GM12864 (cell line): Measurements from ENCODE around the gene CASD1.

ENCODE experiments used
- DNase-seq: peaks from one replicate; pipeline ENCODE4 v3.0.0-alpha.2; 2011; ENCODE audit warnings: low read depth
- H3K4me3 ChIP-seq: 2 replicates; pipeline ENCODE4 v1.5.1; 2011; ENCODE audit warnings: mild to moderate bottlenecking, low read depth, low read length, control low read depth
- TF ChIP-seq, protein P1 (sequence below): IDR thresholded peaks from 2 replicates; pipeline ENCODE4 v1.5.1; 2011; ENCODE audit warnings: low read depth, mild to moderate bottlenecking, moderate library complexity, low read length, control low read depth, inconsistent platforms; ENCODE audit errors: missing control alignments

Gene CASD1

DNA sequence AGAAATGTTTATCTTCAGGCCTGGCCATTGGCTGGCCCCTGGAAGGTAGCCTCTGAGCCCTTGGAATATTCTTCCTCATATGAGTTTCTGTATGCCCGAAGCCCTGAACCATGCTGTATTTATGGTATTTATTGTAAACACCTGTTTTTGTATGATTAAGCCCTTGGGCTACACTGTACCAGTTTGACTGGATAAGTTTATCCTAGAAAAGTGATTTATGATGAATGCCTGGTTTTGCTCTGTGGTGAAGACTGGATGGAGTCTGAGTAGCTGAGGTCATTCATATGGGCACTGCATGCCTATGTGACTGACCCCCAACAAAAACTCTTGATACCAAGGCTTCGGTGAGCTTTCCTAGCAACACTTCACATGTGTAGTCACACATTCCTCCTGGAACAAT lies 66.7 kb downstream of the CASD1 start:
- DNase-seq: no peak
- TF ChIP-seq, protein P1, sequence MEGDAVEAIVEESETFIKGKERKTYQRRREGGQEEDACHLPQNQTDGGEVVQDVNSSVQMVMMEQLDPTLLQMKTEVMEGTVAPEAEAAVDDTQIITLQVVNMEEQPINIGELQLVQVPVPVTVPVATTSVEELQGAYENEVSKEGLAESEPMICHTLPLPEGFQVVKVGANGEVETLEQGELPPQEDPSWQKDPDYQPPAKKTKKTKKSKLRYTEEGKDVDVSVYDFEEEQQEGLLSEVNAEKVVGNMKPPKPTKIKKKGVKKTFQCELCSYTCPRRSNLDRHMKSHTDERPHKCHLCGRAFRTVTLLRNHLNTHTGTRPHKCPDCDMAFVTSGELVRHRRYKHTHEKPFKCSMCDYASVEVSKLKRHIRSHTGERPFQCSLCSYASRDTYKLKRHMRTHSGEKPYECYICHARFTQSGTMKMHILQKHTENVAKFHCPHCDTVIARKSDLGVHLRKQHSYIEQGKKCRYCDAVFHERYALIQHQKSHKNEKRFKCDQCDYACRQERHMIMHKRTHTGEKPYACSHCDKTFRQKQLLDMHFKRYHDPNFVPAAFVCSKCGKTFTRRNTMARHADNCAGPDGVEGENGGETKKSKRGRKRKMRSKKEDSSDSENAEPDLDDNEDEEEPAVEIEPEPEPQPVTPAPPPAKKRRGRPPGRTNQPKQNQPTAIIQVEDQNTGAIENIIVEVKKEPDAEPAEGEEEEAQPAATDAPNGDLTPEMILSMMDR: no peak
- no peak overlapping the region for H3K4me3 ChIP-seq

DNA sequence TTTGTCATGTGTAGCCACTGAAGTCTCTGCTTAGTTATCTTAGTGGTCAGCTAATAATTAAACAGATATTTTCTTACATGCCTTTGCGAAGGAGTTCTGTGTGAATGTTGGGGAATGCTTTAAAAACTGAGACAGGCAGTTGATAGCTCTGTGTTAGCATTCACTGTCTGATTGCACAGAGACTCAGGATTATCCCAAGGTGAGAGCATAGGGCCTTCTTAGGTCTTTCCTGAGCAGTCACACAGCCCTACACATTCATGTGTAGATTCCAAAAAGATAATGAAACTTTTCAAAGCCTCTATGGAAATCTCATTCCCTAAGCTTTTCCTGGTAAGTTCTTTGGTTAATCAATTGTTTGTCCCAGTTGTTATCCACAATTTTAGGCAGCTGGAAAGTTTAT lies 67.7 kb downstream of the CASD1 start:
- TF ChIP-seq, protein P1: no peak
- no peak for DNase-seq
- H3K4me3 ChIP-seq: no peak overlapping the region

DNA sequence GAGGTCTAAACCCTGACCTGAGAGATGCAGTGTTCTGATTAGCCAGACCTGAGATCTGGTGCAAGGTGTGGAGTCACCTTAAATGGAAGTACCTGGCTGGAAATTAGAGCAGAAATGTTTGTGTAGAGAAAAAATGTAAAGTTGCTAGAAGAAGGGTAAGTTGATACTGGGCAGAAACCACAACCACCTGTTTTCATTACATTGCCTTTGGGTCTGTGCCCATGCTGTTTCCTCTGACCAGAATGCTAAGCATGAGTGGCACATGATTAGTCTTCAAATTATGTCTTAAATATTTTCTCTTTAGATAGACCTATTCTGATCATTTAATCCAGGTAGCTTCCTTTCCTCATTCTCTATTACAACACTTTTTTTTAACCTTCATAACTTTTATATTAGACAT lies 69.0 kb downstream of the CASD1 start:
- H3K4me3 ChIP-seq: no peak overlapping the region
- TF ChIP-seq, protein P1: no peak
- no peak for DNase-seq

DNA sequence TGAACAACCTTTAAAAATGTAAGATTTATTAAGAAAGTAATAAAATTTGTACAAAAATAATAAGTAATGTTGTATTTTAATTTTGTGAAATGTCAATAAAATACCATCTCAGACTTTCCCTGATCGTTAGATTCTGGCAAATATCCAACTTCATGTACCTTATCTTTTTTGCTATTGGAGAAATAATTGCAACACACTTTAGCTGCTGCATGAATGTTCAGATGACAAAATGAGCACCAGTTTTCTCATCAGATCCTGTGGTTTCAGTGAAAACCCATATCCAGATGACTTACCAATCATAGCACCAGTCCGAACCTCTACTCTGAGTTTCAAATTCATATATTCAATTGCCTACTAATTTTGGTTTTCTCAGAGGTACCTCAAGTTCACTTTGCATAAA lies 69.9 kb downstream of the CASD1 start:
- DNase-seq: no peak
- H3K4me3 ChIP-seq: no peak overlapping the region
- TF ChIP-seq, protein P1: no peak

DNA sequence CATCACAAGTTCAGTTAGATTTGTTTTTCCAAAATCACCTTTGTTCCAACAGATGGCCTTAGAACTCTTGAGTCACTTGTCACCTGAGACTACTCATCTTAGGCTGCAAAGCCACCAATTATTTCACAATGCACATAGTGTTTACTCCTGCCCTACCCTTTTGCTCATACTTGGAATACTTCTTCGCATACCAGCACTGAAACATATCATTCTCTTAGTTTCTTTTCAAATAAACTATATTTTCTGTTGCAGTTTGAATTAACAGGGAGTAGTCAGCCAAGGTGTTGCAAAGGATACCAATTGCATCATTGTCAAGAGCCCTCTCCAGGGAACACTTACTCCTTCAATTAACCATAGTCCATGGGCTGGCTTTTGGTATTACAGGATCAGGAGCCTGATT lies 71.0 kb downstream of the CASD1 start:
- TF ChIP-seq, protein P1: no peak
- H3K4me3 ChIP-seq: no peak overlapping the region
- no peak for DNase-seq

DNA sequence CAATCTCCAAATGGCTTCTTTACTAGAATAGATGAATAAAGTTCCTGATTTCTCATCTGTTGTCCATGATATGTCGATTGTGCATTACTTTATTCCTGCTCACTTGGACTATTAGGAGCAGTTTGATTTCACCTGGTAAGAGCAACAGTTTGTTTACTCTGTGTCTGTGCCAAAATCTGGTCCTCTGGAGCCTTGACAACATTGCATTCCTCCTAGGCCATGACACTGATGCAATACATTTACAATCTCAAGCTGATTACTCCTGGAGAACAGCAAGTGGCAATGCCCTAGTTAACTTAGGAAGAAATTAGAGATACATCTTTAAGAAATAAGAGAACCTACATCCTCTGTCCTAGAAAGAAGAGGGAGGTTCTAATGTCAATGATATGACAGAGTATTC lies 74.5 kb downstream of the CASD1 start:
- TF ChIP-seq, protein P1: no peak
- no peak overlapping the region for H3K4me3 ChIP-seq
- DNase-seq: no peak

DNA sequence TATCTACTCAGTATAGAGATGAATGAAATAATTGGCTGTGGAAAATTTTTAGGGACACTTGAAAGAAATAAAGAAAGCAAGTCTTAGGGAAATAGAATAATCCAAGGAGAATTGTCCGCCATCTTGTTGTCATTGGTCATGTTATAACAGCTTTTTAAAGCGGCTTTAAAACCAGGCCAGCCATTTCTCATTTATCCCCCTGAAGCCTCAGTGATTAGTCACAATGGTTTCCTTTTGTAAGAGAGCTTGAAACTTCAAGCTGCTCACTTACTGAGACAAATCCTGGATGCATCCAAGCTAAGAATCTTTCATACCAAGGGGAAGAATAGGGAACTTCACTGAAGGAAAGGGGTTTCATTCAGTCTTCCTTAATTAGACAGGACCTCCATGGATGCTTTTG lies 78.5 kb downstream of the CASD1 start:
- H3K4me3 ChIP-seq: no peak overlapping the region
- TF ChIP-seq, protein P1: no peak

More for the DNA sequence above, 78.5 kb downstream of the CASD1 start:
- no peak for DNase-seq
